NOMO-1 treated with DMSO at 0.1 percent for 48 hours (cell line): ENCODE results near the gene PML.

ENCODE experiments used
- DNase-seq: peaks from one replicate; lab custom pipeline; 2025; ENCODE audit not compliant: unreplicated experiment; lab: John Stamatoyannopoulos, UW

PML gene

DNA sequence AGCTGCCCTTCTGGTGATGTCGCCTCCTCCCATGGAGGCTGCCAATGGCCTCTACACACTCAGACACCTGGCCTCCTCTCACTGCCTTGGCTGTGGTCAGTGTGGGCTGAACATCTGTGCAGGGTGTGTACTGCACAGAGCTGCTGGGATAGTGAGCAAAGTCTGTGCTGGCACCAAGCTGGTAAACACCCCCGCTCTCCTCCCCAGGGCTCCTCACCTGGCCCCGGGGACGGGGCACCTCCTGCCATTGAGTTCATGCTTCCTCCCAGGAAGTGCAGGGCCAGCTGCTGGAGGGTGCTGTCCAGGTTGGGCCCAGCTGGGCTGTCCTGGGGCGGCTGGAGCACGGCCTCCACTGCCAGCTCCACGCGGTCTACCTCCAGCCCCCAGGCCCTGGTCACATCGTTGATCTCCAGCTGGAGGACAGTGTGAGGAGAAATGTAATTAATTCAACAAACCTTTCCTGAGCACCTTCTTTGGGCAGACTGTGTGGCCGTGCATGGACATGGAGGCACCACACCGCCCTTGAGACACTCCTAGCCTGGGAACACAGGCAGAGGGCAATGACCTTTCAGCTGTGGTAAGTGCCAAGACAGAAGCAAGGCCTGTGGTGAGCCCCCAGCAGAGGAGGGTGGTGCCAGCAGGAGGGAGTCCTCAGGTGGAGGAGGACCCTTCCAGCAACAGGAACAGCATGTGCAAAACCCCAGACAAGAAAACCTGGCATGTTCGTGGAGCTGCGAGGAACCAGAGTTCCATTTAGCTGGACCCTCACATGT, 9.2 kb upstream of the PML start:
- no peak for DNase-seq

DNA sequence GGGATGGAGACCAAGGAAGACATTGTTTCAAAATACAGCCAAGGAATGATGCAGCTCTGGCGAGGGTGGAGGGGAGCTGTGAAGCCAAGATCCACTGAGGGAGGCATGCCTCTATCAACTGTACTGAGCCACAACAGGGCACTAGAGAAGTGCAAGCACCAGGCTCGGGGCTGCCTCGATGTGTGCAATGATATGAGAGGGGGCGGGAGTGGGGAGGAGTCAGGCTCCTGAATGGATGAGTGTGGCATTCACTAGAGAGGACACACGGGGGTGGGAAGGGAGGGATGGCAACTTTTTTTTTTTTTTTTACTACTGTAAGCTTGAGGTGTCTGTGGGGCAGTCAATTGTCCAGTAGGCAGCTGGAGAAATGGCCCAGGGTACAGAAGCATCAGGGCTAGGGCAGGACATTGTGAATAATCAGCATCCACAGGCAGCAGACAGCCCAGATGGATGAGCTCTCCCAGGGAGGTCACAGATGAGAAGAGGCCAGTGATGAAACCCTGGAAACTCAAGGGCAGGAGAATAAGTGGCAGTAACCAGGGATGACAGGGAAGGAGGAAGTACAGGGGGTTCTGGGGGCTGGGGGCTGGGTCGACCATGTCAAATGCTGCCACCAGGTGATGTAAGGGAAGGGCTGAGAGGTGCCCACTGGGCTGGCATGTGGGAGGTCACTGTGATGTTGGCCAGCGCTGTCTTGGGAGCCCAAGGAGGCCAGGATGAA, 8.3 kb upstream of the PML start:
- no peak for DNase-seq

DNA sequence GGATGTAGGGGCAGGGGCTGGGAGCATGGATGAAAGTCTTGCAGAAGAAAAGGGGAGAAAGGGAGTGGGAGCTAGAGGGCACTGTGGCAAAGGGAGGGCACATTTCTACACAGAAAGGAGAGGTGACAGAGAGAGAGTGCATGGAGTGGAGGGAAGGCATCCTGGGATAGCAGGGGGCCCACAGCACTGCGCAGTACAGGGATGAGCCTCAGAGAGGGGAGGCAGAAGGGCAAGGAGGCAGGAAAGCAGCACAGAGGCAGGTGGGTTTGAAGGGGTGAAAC, 7.8 kb upstream of the PML start:
- no peak for DNase-seq

DNA sequence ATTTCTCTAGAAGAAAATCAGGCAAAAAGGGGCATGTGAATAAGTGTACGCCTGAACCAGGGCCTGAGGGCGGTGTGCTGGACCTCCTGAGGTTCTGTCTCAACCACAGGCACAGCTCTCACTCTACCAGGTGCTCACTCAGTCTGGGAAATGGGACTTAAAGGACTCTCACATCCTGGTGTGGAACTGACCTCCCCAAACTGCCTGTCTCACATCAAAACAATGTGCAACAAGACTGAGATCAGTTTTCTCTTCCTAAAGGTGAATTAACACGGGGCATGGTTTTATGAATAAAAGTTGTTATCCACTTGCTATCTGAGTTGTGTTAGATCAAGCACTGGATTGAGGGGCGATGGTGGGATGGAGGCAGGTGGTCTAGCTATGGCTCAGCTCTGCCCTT, 7.3 kb upstream of the PML start:
- no peak for DNase-seq

DNA sequence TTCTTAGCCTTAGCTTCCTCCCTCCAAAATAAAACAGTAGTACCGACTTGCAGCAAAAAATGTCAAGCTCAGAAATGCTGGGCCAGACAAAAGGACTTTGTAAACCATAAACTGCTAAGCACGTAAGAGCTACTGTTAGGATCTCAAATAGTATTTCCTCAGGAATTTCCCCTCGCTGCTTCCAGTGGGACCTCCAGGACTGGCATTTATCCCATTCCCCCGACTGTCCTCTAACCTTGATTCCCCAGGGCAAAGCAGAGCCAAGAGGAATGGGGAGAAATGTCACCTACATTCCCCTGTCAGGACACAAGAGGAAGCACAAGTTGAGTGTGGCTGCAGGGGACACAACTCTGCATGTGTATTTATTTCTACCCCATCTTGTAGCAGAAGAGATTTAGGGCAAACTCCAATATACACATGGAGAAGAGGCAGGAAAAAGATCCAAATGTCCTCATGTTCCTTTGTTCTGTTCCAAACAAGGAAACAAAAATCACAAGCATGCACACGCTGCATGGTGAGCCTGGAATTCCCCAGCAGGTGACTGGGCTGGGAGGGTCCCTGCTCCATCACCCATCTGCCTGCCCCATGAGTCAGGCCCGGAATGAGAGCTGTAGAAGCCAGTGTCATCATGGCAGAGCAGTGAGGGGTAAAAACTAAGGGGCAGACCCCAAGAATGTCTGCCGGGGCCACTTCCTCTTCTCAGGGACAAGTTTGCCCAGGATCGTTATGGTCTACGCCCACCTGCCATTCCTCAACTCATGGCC, 6.7 kb upstream of the PML start:
- no peak for DNase-seq

DNA sequence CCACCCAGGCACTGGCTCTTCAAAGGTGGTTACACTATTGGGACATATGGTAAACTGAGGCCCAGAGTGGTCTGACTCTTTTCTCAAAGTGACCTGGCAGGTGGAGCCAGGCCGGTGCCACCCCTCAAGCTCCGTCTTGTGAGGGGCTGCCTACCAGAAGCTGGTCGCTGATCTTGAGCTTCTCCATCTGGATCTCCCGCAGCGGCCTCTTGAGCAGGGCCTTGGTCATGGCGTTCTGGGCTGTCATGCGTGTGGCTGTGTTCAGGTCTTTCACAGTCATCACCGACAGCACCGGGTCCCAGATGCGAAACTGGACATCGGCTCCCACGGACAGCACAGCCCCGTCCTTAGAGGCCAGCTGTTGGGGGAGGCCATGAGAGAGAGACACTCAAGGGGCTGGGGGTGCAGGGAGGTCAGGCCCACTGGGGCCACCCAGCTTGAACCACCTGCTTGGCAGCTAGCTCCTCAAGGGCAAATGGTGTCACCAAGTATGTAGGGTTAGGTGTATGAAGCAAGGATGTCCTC, 6.0 kb upstream of the PML start:
- DNase-seq: no peak

DNA sequence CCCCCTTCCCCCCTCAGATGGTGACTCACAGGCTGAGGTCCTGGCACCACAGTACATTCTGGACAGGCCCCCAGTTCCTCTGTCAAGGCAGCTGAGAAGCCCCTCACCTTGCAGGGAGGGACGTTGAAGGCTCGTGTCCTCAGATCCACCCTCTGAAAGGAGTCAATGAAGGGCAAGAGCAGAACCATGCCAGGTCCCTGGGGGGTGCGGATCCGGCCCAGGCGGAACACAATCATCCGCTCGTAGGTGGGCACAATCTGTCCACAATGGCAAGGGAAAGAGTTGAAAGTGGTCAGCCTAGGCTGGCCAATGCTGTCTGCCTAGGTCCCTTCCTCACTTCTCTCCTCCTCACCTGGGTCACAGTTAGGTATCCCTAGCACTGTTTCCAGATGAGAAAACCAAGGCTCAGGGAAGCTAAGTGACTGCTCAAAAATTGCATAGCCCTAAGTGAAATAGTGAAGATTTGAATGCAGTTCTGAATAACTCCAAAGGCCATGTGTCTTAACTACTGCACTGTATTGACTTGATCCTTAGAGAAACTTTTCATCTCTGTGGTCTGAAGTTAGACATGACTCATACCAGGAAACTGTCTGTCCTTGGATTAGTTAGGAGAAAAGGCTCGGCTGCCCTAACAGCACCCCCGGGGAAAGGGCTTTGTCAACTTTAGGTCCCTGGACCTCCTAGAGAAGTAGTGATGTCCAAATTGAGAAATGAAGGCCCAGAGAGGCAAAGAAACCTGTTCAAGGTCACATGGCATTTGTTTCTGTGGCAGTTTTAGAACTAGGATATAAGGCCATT, 5.3 kb upstream of the PML start:
- DNase-seq: no peak

DNA sequence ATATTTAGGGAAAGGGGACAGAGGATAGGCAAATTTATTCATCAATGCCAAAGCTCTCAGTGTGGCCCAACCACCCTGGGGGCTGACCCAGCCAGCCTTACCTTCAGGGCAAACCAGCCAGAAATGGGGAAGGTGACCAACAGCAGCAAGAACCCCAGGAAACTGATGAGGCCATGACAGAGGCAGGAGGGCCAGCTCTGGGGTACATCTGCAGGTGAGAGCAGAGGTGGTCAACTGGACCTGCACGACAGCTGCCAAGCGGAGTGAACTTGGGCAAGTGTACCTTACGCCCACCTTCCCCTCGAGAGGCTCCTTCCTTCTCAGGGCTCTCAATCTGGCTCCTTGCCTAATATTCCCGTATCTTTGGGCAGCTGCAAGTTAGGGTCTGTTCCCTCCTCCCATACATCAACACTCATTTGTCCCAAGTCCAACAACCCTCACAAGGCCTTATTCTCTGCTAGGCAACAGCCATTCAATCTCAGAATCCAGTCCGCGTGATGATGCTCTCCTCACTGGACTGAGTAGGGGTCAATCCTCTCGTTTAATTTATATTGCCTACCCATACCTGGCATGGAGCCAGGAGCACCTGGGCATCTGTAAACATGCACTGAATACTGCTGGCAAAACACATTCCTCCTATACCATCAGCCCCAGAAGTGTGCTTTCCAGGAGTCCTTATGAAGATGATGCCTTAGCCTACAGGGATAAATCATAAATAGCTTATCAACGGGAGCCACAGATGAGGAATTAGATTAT, 4.1 kb upstream of the PML start:
- no peak for DNase-seq

DNA sequence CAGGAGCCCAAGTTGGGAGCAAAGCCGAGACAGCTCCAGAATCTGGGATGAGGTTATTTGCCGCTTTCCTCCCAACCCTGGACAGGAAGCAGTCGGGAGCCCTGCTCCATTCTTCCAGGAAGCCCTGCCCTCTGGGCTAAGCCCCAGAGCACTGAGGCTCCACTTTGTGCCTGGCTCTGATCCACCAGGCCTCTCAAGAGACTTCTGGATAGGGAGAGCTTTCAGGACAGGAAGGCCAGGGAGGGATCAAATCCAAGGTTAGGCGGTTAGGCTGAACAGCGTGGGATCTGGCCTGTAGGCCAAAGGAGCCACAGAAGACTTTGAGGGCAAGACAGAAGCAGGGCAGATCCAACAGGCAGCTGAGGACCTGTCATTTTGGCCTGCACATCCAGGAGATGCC, 3.3 kb upstream of the PML start:
- no peak for DNase-seq

DNA sequence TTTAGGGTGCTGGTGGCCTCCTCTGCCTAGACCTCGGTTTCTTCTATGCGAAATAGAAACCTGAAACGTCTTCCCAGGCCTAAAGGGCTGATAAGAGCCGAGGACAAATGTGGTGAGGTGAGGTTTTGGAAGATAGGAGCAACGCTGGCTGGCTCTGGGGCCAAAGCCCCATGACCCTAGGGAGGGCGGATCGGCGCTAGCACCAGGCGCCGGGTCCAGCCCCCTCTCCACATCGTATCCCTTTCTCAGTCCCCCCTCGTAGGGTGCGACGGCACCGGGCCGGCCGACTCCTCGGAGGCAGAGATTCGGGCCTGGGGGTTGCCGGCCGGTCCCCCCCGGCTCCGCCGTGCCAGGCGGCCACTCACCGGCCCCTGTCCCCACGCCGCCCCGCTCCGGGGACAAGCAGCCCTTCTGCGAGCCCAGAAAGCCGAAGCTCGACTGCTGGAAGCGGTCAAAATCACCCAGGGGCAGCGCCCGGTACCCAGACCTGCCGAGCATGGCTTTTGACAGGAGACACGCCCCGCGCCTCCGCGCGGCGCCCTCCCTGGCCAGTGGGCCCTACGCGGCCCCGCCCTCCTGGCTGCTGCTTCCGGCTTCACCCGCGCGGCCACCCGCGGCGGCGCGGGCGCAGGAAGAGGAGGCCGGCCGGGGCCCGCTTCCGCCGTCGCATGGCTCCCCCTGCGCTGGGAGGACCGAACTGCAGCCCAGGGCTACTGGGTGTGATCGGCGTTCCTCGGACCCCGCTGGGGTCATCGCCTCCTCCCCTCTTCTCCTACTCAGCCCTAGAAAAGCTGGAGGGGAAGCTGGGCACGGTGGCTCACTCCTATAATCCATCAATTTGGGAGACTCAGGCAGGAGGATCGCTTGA, 2.6 kb upstream of the PML start, which contains the start of gene STOML1:
Gene STOML1 (minus strand): TSS at position 570 of the 868 bp plus-strand sequence. CDS start 72 bp downstream, at position 498.
- peak; percentile 87 for DNase-seq

DNA sequence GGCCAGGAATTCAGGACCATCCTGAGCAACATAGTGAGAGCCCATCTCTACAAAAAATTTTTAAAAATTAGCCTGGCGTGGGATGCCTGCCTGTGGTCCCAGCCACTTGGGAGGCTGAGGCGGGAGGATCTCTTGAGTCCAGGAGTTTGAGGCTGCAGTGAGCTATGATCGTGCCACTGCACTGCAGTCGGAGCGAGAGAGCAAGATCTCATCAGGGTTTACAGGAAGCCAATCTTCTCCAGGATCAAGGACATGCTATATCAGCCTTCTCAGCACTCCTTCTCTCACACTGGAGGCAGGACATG, 2.0 kb upstream of the PML start:
- no peak for DNase-seq

DNA sequence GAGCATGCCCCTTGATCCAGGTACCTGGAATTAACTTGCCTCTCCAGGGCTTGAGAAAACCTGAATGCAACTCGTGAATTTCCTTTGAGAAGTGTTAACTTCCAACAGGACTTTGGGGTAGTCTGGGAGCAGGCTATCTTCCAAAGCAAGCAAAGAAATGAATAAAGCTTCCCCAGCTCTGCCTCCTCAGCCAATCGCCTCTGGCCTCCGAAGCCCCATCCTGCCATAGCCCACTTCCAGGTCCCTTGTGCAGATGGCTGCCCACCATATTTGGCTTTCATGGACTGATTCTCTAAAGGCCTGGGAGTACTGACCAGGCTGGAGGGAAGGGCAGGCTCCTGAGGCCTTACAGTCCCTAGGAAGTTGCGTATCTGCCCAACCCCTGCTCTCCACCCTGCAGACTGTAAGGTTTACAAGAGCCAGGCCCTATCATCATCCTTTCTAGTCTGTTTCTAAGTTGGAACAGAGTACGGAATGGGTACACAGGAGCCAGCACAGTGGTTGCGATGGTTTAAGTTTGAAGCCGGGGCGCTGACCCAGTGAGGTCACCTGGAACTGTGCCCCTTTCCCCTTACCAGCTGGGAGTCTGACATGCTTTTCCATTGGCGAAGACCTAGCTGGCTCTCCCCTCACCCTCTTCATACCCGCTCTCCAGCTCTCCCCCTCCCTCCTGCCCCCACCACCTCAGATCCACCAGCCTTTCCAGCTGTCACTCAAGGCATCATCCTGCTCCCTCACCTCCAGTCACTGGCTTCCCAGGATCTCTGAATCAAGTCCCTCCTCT, 1.1 kb upstream of the PML start:
- no peak for DNase-seq

DNA sequence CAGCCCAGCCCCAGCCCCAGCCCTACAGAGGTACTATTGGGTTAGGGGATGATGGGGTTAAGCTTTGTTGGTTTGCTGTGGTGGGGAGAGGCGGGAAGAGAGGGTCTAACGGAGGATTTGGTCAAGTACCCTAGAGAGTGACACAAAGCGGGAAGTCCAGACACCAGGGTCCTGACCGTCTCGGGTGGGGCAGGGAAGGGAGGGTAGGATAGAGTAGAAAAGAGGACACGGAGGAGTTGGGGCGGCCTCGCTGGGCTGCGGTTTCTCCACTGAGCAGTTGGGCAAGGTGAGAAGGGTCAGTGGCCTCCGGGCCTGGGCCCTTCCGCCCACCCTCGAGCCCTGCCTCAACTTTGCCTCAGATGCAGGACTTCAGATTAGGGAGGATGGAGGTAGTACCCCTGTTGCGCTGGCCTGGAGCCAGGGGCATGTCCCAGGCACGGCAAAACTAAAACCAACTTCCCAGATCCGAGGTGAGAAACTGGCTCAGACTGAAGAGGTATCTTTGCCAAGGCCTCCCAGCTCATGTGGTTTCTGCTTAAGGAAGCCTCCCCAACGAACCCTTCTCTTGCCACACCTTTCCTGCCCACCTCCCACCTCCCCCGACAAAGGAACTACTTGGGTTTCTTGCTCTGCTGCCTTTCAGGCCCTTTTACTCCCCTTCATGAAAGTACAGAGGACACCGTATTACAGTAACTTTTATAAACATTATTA, 551 bp downstream of the PML start:
- peak; percentile 10 for DNase-seq

DNA sequence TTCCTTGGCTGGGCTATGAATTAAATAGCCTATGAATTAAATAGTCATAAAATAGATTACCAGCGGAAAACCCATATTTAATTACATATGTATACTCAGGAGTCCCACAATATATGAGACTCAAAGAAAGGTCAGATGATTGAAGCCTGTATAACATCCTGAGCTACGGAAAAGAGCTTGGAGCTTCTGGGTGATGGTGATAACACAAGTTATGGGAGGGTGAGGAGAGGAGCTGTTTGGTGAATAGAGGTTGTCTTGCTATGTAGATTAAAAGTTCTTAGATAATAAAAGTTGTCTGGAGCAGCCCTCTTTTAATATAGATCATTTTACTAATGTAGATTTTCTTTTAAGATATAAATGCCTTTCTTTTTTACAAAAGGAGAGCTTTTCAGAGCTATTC, 1.8 kb downstream of the PML start:
- no peak for DNase-seq

DNA sequence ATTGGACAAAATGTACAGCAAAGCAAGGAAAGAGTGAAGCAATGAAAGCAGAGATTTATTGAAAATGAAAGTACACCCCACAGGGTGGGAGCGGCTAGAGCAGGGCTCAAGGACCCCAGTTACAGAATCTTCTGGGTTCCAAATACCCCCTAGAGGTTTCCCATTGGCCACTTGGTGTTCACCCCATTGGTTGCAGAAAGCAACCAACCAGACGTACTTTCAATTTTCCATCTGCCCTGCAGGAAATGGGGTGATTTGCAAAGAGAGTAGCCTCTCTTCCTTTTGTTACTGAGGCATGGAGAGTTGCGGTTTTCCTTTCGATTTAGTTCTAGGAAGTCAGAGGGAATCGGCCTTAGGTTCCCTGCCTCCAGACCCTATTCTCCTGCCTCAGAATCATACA, 2.4 kb downstream of the PML start:
- peak; percentile 56 for DNase-seq

DNA sequence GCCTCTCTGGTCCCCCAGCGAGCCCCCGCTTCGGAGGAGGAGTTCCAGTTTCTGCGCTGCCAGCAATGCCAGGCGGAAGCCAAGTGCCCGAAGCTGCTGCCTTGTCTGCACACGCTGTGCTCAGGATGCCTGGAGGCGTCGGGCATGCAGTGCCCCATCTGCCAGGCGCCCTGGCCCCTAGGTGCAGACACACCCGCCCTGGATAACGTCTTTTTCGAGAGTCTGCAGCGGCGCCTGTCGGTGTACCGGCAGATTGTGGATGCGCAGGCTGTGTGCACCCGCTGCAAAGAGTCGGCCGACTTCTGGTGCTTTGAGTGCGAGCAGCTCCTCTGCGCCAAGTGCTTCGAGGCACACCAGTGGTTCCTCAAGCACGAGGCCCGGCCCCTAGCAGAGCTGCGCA, 3.5 kb downstream of the PML start:
- no peak for DNase-seq

DNA sequence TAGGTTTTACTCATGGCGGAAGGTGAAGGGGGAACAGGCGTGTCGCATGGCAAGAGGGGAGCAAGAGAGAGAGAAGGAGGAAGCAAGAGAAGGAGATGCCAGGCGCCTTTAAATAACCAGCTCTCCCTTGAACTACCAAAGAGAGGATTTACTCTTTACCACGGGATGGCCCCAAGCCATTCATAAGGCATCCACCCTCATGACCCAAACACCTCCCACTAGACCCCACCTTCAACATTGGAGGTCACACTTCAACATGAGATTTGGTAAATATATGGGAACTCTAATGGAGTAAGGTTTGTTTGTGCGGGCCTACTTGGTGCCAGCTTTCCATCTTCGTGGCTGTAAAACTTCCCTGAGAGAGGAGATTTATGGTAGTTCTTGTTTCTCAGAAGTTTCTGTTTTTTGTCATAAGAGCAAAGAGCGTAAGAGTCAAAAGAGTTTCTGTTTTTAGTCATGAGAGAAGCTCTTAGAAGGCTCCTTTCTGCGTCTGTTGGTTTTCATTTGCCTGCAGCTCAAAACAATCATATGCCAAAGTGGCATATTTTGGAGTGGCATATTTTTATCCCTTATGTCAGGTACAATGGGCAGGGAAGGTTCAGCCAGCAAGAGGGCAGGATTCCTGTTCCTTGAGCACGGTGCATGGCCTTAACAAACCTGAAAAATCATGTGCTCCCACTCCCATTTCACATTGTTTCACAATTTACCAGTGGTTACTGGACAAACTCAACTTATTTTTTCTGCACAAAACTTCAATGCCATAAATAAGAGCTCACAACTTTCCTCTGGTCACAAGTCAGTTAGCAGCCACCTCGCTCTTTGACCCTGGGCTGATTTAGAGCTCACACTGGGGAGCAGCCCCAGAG, 12.5 kb downstream of the PML start:
- DNase-seq: no peak
